IMR-90 (cell line): ENCODE results near the gene CWC15. TPM values are rescaled to one million over a fixed set of nuclear protein-coding genes. Genes with fewer than 3 reads are reported as not detected.

ENCODE experiments used
- ATAC-seq: fragments of 200-7000 bp; cut with Tn5 transposase; 2 replicates; pipeline ENCODE4 v1.9.1; 2020; ENCODE audit warnings: low read depth, mild to moderate bottlenecking, moderate library complexity
- BruUV-seq: library from RNA; stranded (reverse); fragments of 400-500 nt; replicated peaks from 2 replicates; lab custom pipeline; 2021; lab: Mats Ljungman, UMichigan
- CTCF ChIA-PET: fragments of 300-600 bp; formaldehyde crosslinking; extraction: SDS; loops from one replicate; lab custom pipeline; 2021; ENCODE audit warnings: antibody characterized with exemption; lab: Yijun Ruan, JAX
- POLR2A ChIA-PET: fragments of 300-600 bp; sonication (Branson Sonifier 250); formaldehyde crosslinking; loops from one replicate; lab custom pipeline; 2022; ENCODE audit warnings: antibody characterized with exemption; ENCODE audit not compliant: unreplicated experiment; lab: Charles Lee
- DNase-seq: peaks from one replicate; pipeline ENCODE4 v3.0.0; 2013
- H2AFZ ChIP-seq: replicated peaks from 2 replicates; pipeline ENCODE3; 2013; ENCODE audit warnings: low read length, mild to moderate bottlenecking; ENCODE audit not compliant: poor library complexity
- H2AK5ac ChIP-seq: 2 replicates; pipeline ENCODE4 v1.6.1; 2013; ENCODE audit warnings: low read depth, low read length, inconsistent platforms
- H2AK9ac ChIP-seq: replicated peaks from 2 replicates; pipeline ENCODE3; 2013; ENCODE audit warnings: mild to moderate bottlenecking, low read depth, low read length, moderate library complexity; ENCODE audit not compliant: poor library complexity
- H2BK120ac ChIP-seq: 2 replicates; pipeline ENCODE4 v1.6.1; 2013; ENCODE audit warnings: low read depth, low read length, inconsistent platforms
- H2BK15ac ChIP-seq: 3 replicates; pipeline ENCODE4 v1.6.1; 2013; ENCODE audit warnings: low read depth, low read length, inconsistent platforms
- H2BK20ac ChIP-seq: 2 replicates; pipeline ENCODE4 v1.6.1; 2013; ENCODE audit warnings: low read depth, mild to moderate bottlenecking, inconsistent platforms, low read length, moderate library complexity
- H2BK5ac ChIP-seq: 2 replicates; pipeline ENCODE4 v1.6.1; 2013; ENCODE audit warnings: mild to moderate bottlenecking, low read depth, low read length, inconsistent platforms; ENCODE audit not compliant: poor library complexity, severe bottlenecking
- H3K14ac ChIP-seq: replicated peaks from 2 replicates; pipeline ENCODE4 v1.6.1; 2013; ENCODE audit warnings: low read depth, low read length, inconsistent platforms
- H3K18ac ChIP-seq: 2 replicates; pipeline ENCODE4 v1.6.1; 2013; ENCODE audit warnings: low read depth, low read length, control low read depth
- H3K23ac ChIP-seq: 2 replicates; pipeline ENCODE4 v1.6.1; 2013; ENCODE audit warnings: low read depth, low read length, inconsistent platforms
- H3K27ac ChIP-seq: 2 replicates; pipeline ENCODE4 v1.5.1; 2013; ENCODE audit warnings: mild to moderate bottlenecking, control low read depth, low read length; ENCODE audit not compliant: insufficient read depth
- H3K27me3 ChIP-seq: 2 replicates; pipeline ENCODE4 v1.6.1; 2013; ENCODE audit warnings: low read length; ENCODE audit not compliant: control insufficient read depth, insufficient read depth
- H3K36me3 ChIP-seq: 2 replicates; pipeline ENCODE4 v1.6.1; 2013; ENCODE audit warnings: low read length, mixed read lengths; ENCODE audit not compliant: control insufficient read depth, insufficient read depth
- H3K4ac ChIP-seq: 2 replicates; pipeline ENCODE4 v1.6.1; 2013; ENCODE audit warnings: low read depth, low read length, inconsistent platforms
- H3K4me1 ChIP-seq: 2 replicates; pipeline ENCODE4 v1.6.1; 2013; ENCODE audit warnings: low read length, mixed read lengths; ENCODE audit not compliant: control insufficient read depth, insufficient read depth
- H3K4me2 ChIP-seq: 2 replicates; pipeline ENCODE4 v1.6.1; 2013; ENCODE audit warnings: low read depth, mild to moderate bottlenecking, control low read depth, low read length, moderate library complexity
- H3K4me3 ChIP-seq: 2 replicates; pipeline ENCODE4 v1.5.1; 2013; ENCODE audit warnings: low read depth, mild to moderate bottlenecking, control low read depth, low read length, moderate library complexity; ENCODE audit not compliant: insufficient read depth
- H3K56ac ChIP-seq: 2 replicates; pipeline ENCODE4 v1.6.1; 2013; ENCODE audit warnings: low read length, inconsistent platforms; ENCODE audit not compliant: insufficient read depth; ENCODE audit errors: extremely low read depth
- H3K79me1 ChIP-seq, 2 experiments: 2 replicates each; pipeline ENCODE4 v1.6.1; 2013; ENCODE audit warnings: low read length in 2 of 2, inconsistent platforms in 1 of 2, low read depth in 1 of 2
- H3K9ac ChIP-seq: 2 replicates; pipeline ENCODE4 v1.6.1; 2013; ENCODE audit warnings: low read depth, low read length, control low read depth
- H3K9me1 ChIP-seq: 2 replicates; pipeline ENCODE4 v1.6.1; 2013; ENCODE audit warnings: low read length, inconsistent platforms; ENCODE audit not compliant: insufficient read depth
- H3K9me3 ChIP-seq: 2 replicates; pipeline ENCODE4 v1.6.1; 2013; ENCODE audit warnings: low read length; ENCODE audit not compliant: control insufficient read depth, insufficient read depth
- H4K20me1 ChIP-seq: 2 replicates; pipeline ENCODE4 v1.6.1; 2013; ENCODE audit warnings: low read length, inconsistent platforms; ENCODE audit not compliant: insufficient read depth
- H4K5ac ChIP-seq: 2 replicates; pipeline ENCODE4 v1.6.1; 2013; ENCODE audit warnings: mild to moderate bottlenecking, low read depth, low read length, control low read depth
- H4K8ac ChIP-seq, 2 experiments: 2 replicates each; pipeline ENCODE4 v1.6.1; 2013; ENCODE audit warnings: low read depth in 2 of 2, low read length in 2 of 2, control low read depth in 1 of 2, inconsistent platforms in 1 of 2
- H4K91ac ChIP-seq: 2 replicates; pipeline ENCODE4 v1.6.1; 2013; ENCODE audit warnings: low read depth, low read length, inconsistent platforms; ENCODE audit not compliant: insufficient read depth
- BHLHE40 ChIP-seq: fragments of 150-350 bp; IDR thresholded peaks from 2 replicates; pipeline ENCODE4 v1.6.1; 2016; ENCODE audit warnings: mild to moderate bottlenecking, low read depth, low read length
- CEBPB ChIP-seq: IDR thresholded peaks from 2 replicates; pipeline ENCODE4 v1.6.1; 2012; ENCODE audit warnings: low read depth, low read length, improper control_type of control experiment
- CHD1 ChIP-seq: IDR thresholded peaks from 2 replicates; pipeline ENCODE4 v1.6.1; 2012; ENCODE audit warnings: low read depth, low read length, improper control_type of control experiment
- FOS ChIP-seq: fragments of 150-350 bp; IDR thresholded peaks from 2 replicates; pipeline ENCODE4 v1.6.1; 2016; ENCODE audit warnings: low read depth, low read length
- MAFK ChIP-seq: IDR thresholded peaks from 2 replicates; pipeline ENCODE4 v1.6.1; 2012; ENCODE audit warnings: low read depth, low read length, improper control_type of control experiment
- MXI1 ChIP-seq: IDR thresholded peaks from 2 replicates; pipeline ENCODE4 v1.6.1; 2012; ENCODE audit warnings: low read depth, mild to moderate bottlenecking, low read length, moderate library complexity, borderline replicate concordance
- NFE2L2 ChIP-seq: fragments of 150-350 bp; IDR thresholded peaks from 2 replicates; pipeline ENCODE4 v1.6.1; 2016; ENCODE audit warnings: low read depth, mild to moderate bottlenecking, low read length
- POLR2A ChIP-seq: IDR thresholded peaks from 2 replicates; pipeline ENCODE4 v1.6.1; 2012; ENCODE audit warnings: mild to moderate bottlenecking, low read depth, low read length
- RAD21 ChIP-seq: IDR thresholded peaks from 2 replicates; pipeline ENCODE4 v1.6.1; 2012; ENCODE audit warnings: low read length, improper control_type of control experiment
- RCOR1 ChIP-seq: IDR thresholded peaks from 2 replicates; pipeline ENCODE4 v1.6.1; 2012; ENCODE audit warnings: mild to moderate bottlenecking, low read length, improper control_type of control experiment; ENCODE audit not compliant: insufficient replicate concordance
- RFX5 ChIP-seq: IDR thresholded peaks from 2 replicates; pipeline ENCODE4 v1.8.0; 2012; ENCODE audit warnings: low read depth, mild to moderate bottlenecking, low read length, moderate library complexity
- SMC3 ChIP-seq: fragments of 150-350 bp; IDR thresholded peaks from 2 replicates; pipeline ENCODE4 v1.6.1; 2016; ENCODE audit warnings: low read depth, mild to moderate bottlenecking, antibody characterized with exemption, low read length, moderate library complexity
- whole genome bisulfite sequencing, 2 experiments: methylation state at CpG; one replicate each; pipeline versions ENCODE4 v1.1.5 to v1.1.7; 2013; ENCODE audit warnings: missing lambda C conversion rate in 2 of 2; ENCODE audit not compliant: insufficient read length in 1 of 2; ENCODE audit errors: extremely low coverage in 2 of 2; 5-methylcytosine and 5-hydroxymethylcytosine counted together
- dilution Hi-C: fragments of 300-500 bp; cut with HindIII; formaldehyde crosslinking; loops from one replicate; pipeline ENCODE4 v1.14.3; 2018; ENCODE audit warnings: low sequenced_read_pairs; ENCODE audit not compliant: unreplicated experiment
- in situ Hi-C: fragments of 300-500 bp; cut with MboI; formaldehyde crosslinking; loops from 3 replicates; pipeline ENCODE4 v1.14.3; 2019; ENCODE audit warnings: low sequenced_read_pairs, inconsistent platforms, mixed read lengths
- intact Hi-C: fragments of 100-400 bp; cut with micrococcal nuclease; formaldehyde crosslinking; loops from 2 replicates; pipeline ENCODE4 v1.10.0; 2022
- polyA plus RNA-seq, 3 experiments: library from polyadenylated mRNA; depleted of rRNA; stranded (reverse); fragments of >200 nt; gene quantifications; 2 replicates each; pipeline ENCODE4 v1.2.3, GENCODE V29; 2012; ENCODE audit warnings: low replicate concordance in 1 of 3
- total RNA-seq: library from RNA; depleted of rRNA; stranded (reverse); fragments of >200 nt; gene quantifications from 2 replicates; pipeline ENCODE4 v1.2.3, GENCODE V29; 2012
- TF ChIP-seq, protein P1 (sequence below): fragments of 150-350 bp; IDR thresholded peaks from 2 replicates; pipeline ENCODE4 v1.6.1; 2016; ENCODE audit warnings: low read depth, mild to moderate bottlenecking, low read length, moderate library complexity, borderline replicate concordance
- TF ChIP-seq, protein P2 (sequence below): fragments of 150-350 bp; IDR thresholded peaks from 2 replicates; pipeline ENCODE4 v1.6.1; 2017; ENCODE audit warnings: mild to moderate bottlenecking, antibody characterized with exemption, low read length, low read depth
- TF ChIP-seq, protein P3 (sequence below): conservative IDR thresholded peaks from 2 replicates; pipeline ENCODE4 v1.5.1; 2012; ENCODE audit warnings: mild to moderate bottlenecking, low read depth, low read length, improper control_type of control experiment

CWC15 gene
- total and polyA plus RNA-seq, 2 of the 4 experiments (the other 2 are of a cell fraction): 38.4 to 48.6 TPM

DNA sequence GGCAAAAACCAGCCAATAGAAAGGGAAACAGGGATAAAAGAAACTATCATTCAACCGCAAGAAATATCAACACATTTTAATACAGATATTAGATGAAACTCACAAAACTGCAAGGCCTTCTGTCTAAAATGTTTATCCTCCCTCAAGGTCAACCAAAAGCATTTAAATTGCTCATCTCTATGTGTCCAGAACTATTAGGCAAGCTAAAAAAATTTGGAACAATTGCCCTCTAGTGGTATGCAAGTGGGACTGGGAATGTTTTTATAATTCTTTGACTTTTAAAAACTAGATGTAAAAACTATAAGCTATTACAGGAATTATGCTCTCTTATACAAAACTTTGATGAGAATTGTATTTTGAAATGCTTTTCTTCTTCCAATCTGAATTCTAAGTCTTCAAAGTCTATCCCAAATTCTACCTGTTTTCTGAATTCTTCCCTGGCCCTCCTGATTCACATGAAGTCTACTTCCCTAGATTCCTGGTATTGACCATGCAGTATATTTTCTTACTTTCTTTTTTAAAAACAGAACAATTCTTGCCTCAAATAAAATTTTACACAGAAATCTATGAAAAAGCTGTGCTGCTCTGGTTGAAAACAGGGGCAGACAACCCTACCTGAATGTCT, 4.9 kb downstream of the CWC15 start:
- Histone ChIP-seq H3K27me3 (no peaks in the 10 kb centered on the region), H4K20me1 (no peaks in the 10 kb centered on the region), H2AFZ (no peak overlapping the region), H3K14ac (no peak overlapping the region), H3K23ac (no peak overlapping the region), H4K91ac (no peak overlapping the region), H3K4me1 (no peaks in the 10 kb centered on the region), H2BK20ac (no peak overlapping the region), H3K4me3 (no peak overlapping the region), H3K4ac (no peak overlapping the region), H3K9me1 (no peaks in the 10 kb centered on the region), H2AK5ac (no peak overlapping the region), H3K36me3 (peaks cover 28% of the 10 kb centered on the region), H2BK15ac (no peak overlapping the region), H4K5ac (no peak overlapping the region), H3K9me3 (no peaks in the 10 kb centered on the region), H3K27ac (peak overlapping the region; percentile 25; the same call in 1 of the 2 replicates), H4K8ac (no peak overlapping the region), H2BK120ac (no peak overlapping the region), H3K79me1 (peaks cover 11 to 18% of the 10 kb centered on the region in 2 experiments), H2BK5ac (no peak overlapping the region), H3K18ac (no peak overlapping the region), H2AK9ac (no peak overlapping the region), H3K9ac (no peak overlapping the region), H3K56ac (no peak overlapping the region), H3K4me2 (no peak overlapping the region)
- in situ Hi-C loops (no loop called here), intact Hi-C loops (loop anchor here (1.0 to 5.0 kb wide), 4 partner anchors 91 to 449 kb away; partner anchors contain the start of gene AMOTL1), dilution Hi-C loops (no loop called here)
- peak; percentile 60 for DNase-seq
- POLR2A ChIA-PET: interaction anchor here (0.6 kb wide), 1 partner anchor 99 kb away, joined by 3 read pairs; no protein-coding TSS in a partner anchor
- CTCF ChIA-PET: interaction anchor here (0.8 to 1.8 kb wide), 7 partner anchors 10 to 345 kb away, joined by 3 to 8 read pairs (median 3); no protein-coding TSS in a partner anchor
- ATAC-seq: peak; percentile 73
- no TSS peak for BruUV-seq
- WGBS, 2 experiments: no CpG with 5 or more reads among the region's 1 CpG
- no peak for TF ChIP-seq MXI1
- TF ChIP-seq, protein P1, sequence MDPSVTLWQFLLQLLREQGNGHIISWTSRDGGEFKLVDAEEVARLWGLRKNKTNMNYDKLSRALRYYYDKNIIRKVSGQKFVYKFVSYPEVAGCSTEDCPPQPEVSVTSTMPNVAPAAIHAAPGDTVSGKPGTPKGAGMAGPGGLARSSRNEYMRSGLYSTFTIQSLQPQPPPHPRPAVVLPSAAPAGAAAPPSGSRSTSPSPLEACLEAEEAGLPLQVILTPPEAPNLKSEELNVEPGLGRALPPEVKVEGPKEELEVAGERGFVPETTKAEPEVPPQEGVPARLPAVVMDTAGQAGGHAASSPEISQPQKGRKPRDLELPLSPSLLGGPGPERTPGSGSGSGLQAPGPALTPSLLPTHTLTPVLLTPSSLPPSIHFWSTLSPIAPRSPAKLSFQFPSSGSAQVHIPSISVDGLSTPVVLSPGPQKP: no peak
- TF ChIP-seq BHLHE40: no peak
- TF ChIP-seq SMC3: peak; percentile 79
- peak; percentile 65 for TF ChIP-seq CEBPB
- TF ChIP-seq RAD21: peak; percentile 66
- no peak for TF ChIP-seq MAFK
- TF ChIP-seq RCOR1: no peak
- no peak for TF ChIP-seq FOS
- no peak for TF ChIP-seq RFX5
- TF ChIP-seq POLR2A: no peak
- TF ChIP-seq NFE2L2: no peak
- TF ChIP-seq, protein P2, sequence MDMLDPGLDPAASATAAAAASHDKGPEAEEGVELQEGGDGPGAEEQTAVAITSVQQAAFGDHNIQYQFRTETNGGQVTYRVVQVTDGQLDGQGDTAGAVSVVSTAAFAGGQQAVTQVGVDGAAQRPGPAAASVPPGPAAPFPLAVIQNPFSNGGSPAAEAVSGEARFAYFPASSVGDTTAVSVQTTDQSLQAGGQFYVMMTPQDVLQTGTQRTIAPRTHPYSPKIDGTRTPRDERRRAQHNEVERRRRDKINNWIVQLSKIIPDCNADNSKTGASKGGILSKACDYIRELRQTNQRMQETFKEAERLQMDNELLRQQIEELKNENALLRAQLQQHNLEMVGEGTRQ: no peak
- TF ChIP-seq, protein P3, sequence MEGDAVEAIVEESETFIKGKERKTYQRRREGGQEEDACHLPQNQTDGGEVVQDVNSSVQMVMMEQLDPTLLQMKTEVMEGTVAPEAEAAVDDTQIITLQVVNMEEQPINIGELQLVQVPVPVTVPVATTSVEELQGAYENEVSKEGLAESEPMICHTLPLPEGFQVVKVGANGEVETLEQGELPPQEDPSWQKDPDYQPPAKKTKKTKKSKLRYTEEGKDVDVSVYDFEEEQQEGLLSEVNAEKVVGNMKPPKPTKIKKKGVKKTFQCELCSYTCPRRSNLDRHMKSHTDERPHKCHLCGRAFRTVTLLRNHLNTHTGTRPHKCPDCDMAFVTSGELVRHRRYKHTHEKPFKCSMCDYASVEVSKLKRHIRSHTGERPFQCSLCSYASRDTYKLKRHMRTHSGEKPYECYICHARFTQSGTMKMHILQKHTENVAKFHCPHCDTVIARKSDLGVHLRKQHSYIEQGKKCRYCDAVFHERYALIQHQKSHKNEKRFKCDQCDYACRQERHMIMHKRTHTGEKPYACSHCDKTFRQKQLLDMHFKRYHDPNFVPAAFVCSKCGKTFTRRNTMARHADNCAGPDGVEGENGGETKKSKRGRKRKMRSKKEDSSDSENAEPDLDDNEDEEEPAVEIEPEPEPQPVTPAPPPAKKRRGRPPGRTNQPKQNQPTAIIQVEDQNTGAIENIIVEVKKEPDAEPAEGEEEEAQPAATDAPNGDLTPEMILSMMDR: peak; percentile 69
- no peak for TF ChIP-seq CHD1
